HG02870 (cell line): ENCODE measurements around the gene IGLL1.

Source experiments
- ATAC-seq: cut with Tn5 transposase; IDR thresholded peaks from one replicate; pipeline ENCODE4 v1.9.1; 2021; ENCODE audit warnings: mild to moderate bottlenecking, moderate library complexity; ENCODE audit not compliant: unreplicated experiment

The IGLL1 gene

DNA sequence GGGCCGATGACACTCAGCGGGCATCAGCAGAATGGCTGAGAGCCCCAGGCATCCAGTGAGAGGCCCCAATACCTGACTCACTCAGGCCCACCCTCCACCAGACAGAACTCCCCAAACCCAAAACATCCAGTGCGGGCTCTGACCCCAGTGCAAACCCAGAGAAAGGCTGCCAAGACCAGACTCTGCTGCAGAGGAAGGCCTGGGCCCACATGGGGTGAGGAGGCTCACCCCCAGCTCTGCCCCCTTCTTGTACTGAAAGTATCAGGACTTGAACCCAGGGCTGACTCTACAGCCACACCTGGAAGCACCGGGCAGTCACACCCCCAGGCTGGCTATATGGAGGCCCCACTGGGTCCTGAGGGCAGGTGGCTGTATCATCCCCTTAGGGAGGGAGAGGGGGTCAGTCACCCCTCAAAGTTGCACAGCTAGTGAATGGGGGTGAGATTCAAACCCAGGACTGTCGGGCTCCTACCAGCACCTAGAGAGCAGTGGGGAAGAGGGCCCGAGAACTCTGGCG is 49.3 kb downstream of the IGLL1 start:
- no peak for ATAC-seq

GRCh38 chr22:23530106-23530505 is 50.0 kb downstream of the IGLL1 start:
- ATAC-seq = no peak

GRCh38 chr22:23529166-23530103 is 50.7 kb downstream of the IGLL1 start:
- no peak for ATAC-seq

DNA sequence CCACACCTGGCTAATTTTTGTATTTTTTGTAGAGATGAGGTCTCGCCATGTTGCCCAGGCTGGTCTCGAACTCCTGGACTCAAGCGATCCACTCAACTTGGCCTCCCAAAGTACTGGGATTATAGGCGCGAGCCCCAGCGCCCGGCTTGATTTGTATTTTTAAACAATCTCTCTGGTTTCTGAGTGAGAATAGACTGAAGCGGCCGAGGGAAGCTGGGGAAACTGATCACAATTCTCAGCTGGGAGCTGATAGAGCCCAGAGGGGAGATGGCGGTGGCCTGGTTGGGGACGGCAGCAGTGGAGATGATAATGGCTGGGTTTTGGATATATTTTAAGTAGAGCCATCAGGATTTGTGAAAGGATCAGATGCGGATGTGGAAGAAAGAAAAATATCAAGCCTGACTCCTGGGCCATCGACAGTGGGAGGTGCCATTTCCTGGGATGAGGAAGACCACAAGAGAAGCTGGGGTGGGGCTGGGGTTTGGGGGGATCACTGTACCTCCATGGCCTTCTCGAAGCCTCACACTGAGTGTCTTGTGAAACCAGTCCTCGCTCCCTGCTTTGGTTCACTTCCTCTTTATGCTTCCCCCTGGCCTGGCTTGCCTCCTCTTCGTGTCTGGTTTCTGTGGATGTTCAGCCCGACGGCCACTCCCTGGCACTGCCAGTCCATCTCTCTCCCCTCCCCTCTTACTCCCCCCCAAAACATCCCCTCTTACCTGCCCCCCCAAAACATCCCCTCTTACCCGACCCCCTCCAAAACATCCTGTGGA is 51.9 kb downstream of the IGLL1 start:
- no peak for ATAC-seq

GRCh38 chr22:23526596-23527316 is 53.3 kb downstream of the IGLL1 start:
- ATAC-seq = no peak

GRCh38 chr22:23525510-23525909 is 54.6 kb downstream of the IGLL1 start:
- ATAC-seq = no peak

GRCh38 chr22:23524226-23524625 is 55.9 kb downstream of the IGLL1 start:
- no peak for ATAC-seq

DNA sequence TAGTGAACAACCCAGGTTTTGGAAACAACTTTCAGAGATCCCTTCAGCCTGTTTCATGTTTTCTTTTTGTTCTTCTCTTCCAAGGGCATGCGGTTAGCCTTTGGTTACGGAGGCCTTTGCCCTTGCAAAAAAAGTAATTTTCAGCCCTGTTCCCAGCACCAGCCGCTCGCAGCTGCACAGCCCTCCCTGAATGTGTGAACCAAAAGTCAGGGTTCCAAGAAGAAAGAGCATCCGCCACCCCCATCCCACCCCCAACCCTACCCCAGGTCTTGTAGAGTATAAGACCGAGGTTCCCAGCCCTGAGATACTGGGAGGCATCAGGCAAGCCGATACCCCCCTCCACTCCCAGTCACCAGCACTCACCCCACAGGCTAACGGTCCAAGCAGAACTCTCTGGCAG is 56.4 kb downstream of the IGLL1 start:
- ATAC-seq = no peak
